ENCODE measurements around the gene PPP1R14D. TPM values are rescaled to one million over a fixed set of nuclear protein-coding genes. Genes with fewer than 3 reads are reported as not detected.

PPP1R14D gene
- total and polyA plus RNA-seq, 12 donors: not detected

DNA sequence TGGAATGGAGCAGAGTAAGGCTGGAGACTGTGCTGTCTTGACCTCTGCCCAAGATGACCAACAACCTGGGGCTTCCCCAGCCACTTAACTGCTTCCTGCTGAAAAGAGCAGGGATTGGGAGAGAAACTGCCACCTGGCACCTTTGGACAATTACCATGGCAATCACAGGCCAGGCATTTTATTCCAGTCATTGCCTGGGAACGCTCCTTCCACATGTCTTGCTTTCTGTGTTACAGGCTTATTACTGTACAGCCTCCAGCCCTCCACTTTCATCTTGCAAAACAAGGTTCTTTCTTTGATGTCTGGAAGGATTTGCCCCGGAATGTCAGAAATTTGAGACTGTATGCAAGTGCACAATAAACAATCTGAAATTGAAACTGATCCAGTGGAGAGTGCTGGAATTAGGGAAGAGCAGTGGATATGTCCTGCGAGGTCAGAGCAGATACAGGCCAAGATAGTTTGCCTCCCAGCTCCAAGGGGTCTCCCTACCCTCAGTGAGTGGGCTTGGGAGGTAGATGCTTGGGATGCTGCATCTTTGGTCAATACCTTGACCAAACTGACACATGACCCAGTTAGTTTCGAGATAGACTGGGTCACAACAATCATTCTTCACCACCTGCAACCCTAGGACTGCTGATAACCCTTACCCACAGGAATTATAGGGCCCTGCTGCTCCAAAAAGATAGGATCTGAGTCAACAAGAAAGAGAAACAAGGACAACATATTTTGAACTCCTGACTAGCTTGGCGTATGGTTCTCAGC is 2.7 kb downstream of the PPP1R14D start:
- no peaks in the 10 kb centered on the region for H3K9me3 ChIP-seq
- intact Hi-C loops (cut with DNase I): no loop called here
- no peaks in the 10 kb centered on the region for H3K36me3 ChIP-seq
- ATAC-seq (no peak), DNase-seq (no peak)
- H3K27me3 ChIP-seq: peaks cover 0 to 15% (median 0%) of the 10 kb centered on the region in 7 donors
- no peak overlapping the region for H3K27ac ChIP-seq
- TF ChIP-seq, protein P1, sequence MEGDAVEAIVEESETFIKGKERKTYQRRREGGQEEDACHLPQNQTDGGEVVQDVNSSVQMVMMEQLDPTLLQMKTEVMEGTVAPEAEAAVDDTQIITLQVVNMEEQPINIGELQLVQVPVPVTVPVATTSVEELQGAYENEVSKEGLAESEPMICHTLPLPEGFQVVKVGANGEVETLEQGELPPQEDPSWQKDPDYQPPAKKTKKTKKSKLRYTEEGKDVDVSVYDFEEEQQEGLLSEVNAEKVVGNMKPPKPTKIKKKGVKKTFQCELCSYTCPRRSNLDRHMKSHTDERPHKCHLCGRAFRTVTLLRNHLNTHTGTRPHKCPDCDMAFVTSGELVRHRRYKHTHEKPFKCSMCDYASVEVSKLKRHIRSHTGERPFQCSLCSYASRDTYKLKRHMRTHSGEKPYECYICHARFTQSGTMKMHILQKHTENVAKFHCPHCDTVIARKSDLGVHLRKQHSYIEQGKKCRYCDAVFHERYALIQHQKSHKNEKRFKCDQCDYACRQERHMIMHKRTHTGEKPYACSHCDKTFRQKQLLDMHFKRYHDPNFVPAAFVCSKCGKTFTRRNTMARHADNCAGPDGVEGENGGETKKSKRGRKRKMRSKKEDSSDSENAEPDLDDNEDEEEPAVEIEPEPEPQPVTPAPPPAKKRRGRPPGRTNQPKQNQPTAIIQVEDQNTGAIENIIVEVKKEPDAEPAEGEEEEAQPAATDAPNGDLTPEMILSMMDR (IDR thresholded peaks at IDR 0.05): no peak
- H3K4me1 ChIP-seq: no peaks in the 10 kb centered on the region
- H3K4me3 ChIP-seq: no peak overlapping the region
- WGBS, 2 donors: 74 to 75% methylated on average over 5 of the region's 5 CpGs

DNA sequence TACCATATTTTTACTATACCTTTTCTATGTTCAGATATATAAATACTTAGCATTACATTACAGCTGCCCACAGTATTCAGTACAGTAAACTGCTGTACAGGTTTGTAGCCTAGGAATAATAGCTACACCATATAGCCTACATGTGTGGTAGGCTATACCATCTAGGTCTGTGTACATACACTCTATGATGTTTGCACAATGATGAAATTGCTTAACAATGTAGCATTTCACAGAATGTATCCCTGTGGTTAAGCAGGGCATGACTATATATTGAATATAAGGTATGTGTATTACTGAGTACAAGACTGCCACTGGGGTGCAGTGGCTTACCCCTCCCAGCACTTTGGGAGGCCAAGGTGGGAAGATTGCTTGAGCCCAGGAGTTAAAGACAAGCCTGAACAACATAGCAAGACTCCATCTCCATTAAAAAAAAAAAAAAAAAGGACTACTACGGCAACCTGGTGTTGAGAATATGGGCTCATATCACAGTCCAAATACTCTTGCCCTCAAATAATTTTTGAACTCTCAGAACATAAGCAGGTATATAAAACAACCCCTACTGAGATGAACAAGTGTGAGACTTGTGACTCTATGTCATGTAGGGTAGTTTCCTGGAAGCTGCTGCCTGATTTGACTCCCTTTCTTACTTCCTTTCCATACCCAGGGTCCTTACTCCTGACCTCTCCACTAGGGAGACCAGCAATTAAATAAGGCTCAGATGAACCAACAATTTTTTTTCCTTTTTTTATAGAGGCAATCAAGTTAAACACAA is 4.8 kb downstream of the PPP1R14D start:
- Histone ChIP-seq H3K27ac (no peak overlapping the region), H3K4me3 (no peak overlapping the region), H3K27me3 (peaks cover 0 to 15% (median 0%) of the 10 kb centered on the region in 7 donors), H3K36me3 (no peaks in the 10 kb centered on the region), H3K9me3 (no peaks in the 10 kb centered on the region), H3K4me1 (no peaks in the 10 kb centered on the region)
- ATAC-seq (no peak), DNase-seq (no peak)
- WGBS, 2 donors: 96 to 97% methylated on average over 1 of the region's 1 CpG
- TF ChIP-seq, protein P1 (IDR thresholded peaks at IDR 0.05): no peak
- intact Hi-C loops (cut with DNase I): no loop called here

DNA sequence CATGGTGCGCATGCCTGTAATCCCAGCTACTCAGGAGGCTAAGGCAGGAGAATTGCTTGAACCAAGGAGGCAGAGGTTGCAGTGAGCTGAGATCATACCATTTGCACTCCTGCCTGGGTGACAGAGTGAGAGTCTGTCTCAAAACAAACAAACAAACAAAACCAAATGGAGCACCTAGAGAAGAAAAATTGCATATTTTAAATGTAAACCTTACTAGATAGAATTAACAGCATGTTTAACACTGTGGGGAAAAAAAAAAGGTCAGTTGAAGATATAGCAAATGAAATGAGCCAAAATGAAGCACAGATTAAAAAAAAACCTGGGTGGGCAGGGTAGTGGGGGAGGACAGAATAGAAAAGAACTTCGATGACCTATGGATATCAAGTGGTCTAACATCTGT is 7.3 kb downstream of the PPP1R14D start:
- ATAC-seq: no peak
- no peak overlapping the region for H3K27ac ChIP-seq
- no peak overlapping the region for H3K4me3 ChIP-seq
- H3K36me3 ChIP-seq: no peaks in the 10 kb centered on the region
- H3K27me3 ChIP-seq: peaks cover 0 to 5% (median 0%) of the 10 kb centered on the region in 7 donors
- 85 to 86% methylated on average over 2 of the region's 2 CpGs for WGBS, 2 donors
- TF ChIP-seq, protein P1 (IDR thresholded peaks at IDR 0.05): no peak
- intact Hi-C loops (cut with DNase I): no loop called here
- no peaks in the 10 kb centered on the region for H3K9me3 ChIP-seq
- no peaks in the 10 kb centered on the region for H3K4me1 ChIP-seq
- no peak for DNase-seq

DNA sequence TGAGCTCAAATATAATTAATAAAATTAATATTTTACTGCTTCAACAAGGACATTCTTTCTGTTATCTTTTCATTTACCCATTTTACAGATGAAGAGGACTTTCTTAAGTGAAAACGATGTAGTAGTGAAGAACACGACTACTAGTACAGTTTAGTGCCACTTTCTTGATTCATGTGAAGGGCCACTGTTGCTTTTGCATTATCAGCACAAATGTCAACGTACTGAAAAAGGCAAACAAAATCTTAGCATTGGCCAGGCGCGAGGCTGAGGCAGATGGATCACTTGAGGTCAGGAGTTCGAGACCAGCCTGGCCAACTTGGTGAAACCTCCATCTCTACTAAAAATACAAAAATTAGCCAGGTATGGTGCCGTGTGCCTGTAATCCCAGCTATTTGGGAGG is 9.5 kb downstream of the PPP1R14D start:
- Histone ChIP-seq H3K4me1 (peaks cover 0 to 12% (median 4%) of the 10 kb centered on the region in 9 donors), H3K27ac (no peak overlapping the region), H3K4me3 (no peak overlapping the region), H3K27me3 (peaks cover 0 to 5% (median 0%) of the 10 kb centered on the region in 7 donors), H3K9me3 (no peaks in the 10 kb centered on the region), H3K36me3 (peaks cover 0 to 11% (median 7%) of the 10 kb centered on the region in 9 donors)
- intact Hi-C loops (cut with DNase I): no loop called here
- no peak for ATAC-seq
- TF ChIP-seq, protein P1 (IDR thresholded peaks at IDR 0.05): no peak
- no peak for DNase-seq
- 80 to 82% methylated on average over 7 of the region's 7 CpGs for WGBS, 2 donors

Measured in heart right ventricle (tissue), 16 donors.